HEK293 (cell line): ENCODE results near the gene KITLG.

Experiments used
- CTCF ChIA-PET: fragments of 350-600 bp; formaldehyde crosslinking; extraction: SDS; loops from one replicate; lab custom pipeline; 2021; ENCODE audit warnings: antibody characterized with exemption; lab: Yijun Ruan, JAX
- POLR2A ChIA-PET: fragments of 300-600 bp; formaldehyde crosslinking; extraction: SDS; loops from one replicate; lab custom pipeline; 2020; ENCODE audit warnings: antibody characterized with exemption, inconsistent platforms; lab: Yijun Ruan, JAX
- H3K27ac ChIP-seq: fragments of 200-500 bp; sonication (Bioruptor generic); 2 replicates; pipeline ENCODE4 v1.5.1; 2014; ENCODE audit warnings: low read depth, low read length, control low read depth, inconsistent platforms; ENCODE audit errors: extremely low read depth
- H3K36me3 ChIP-seq, 2 experiments: fragments of 200-500 bp in 1 of 2; sonication (Bioruptor generic) in 1 of 2; 1 replicate in 1 of 2; 2 replicates in 1 of 2; pipeline ENCODE4 v1.5.1; 2014 to 2017; ENCODE audit warnings: inconsistent platforms in 2 of 2, low read length in 2 of 2; ENCODE audit not compliant: control insufficient read depth in 2 of 2, insufficient read depth in 1 of 2
- H3K4me1 ChIP-seq: fragments of 200-500 bp; sonication (Bioruptor generic); 2 replicates; pipeline ENCODE4 v1.5.1; 2014; ENCODE audit warnings: mild to moderate bottlenecking, low read length, inconsistent platforms; ENCODE audit not compliant: control insufficient read depth, insufficient read depth
- H3K4me3 ChIP-seq: 2 replicates; pipeline ENCODE4 v1.5.1; 2011; ENCODE audit warnings: low read depth, mild to moderate bottlenecking, control low read depth, low read length, moderate library complexity
- H3K9me3 ChIP-seq: fragments of 200-500 bp; sonication (Bioruptor generic); 2 replicates; pipeline ENCODE4 v1.5.1; 2014; ENCODE audit warnings: low read depth, low read length, inconsistent platforms; ENCODE audit not compliant: control insufficient read depth, insufficient read depth
- BCL11B ChIP-seq: fragments of 450-650 bp; formaldehyde crosslinking; IDR thresholded peaks from 2 replicates; pipeline ENCODE4 v1.5.1; 2016; ENCODE audit warnings: low read depth, missing biosample characterization, missing genetic modification characterization
- FEZF1 ChIP-seq: fragments of 450-650 bp; formaldehyde crosslinking; IDR thresholded peaks from 2 replicates; pipeline ENCODE4 v1.5.1; 2016; ENCODE audit warnings: missing biosample characterization, missing genetic modification characterization
- GLI4 ChIP-seq: fragments of 450-650 bp; formaldehyde crosslinking; IDR thresholded peaks from 2 replicates; pipeline ENCODE4 v1.5.1; 2016; ENCODE audit warnings: missing biosample characterization, missing genetic modification characterization
- GLIS1 ChIP-seq: fragments of 450-650 bp; formaldehyde crosslinking; IDR thresholded peaks from 2 replicates; pipeline ENCODE4 v1.5.1; 2016; ENCODE audit warnings: missing biosample characterization, missing genetic modification characterization
- GLIS2 ChIP-seq: fragments of 450-650 bp; formaldehyde crosslinking; IDR thresholded peaks from 2 replicates; pipeline ENCODE4 v1.5.1; 2016; ENCODE audit warnings: missing biosample characterization, missing genetic modification characterization
- PRDM4 ChIP-seq: fragments of 450-650 bp; formaldehyde crosslinking; IDR thresholded peaks from 2 replicates; pipeline ENCODE4 v1.5.1; 2017; ENCODE audit warnings: missing biosample characterization, missing genetic modification characterization
- SCRT2 ChIP-seq: fragments of 450-650 bp; formaldehyde crosslinking; IDR thresholded peaks from 2 replicates; pipeline ENCODE4 v1.5.1; 2016; ENCODE audit warnings: missing biosample characterization, missing genetic modification characterization
- ZBTB1 ChIP-seq: fragments of 450-650 bp; formaldehyde crosslinking; IDR thresholded peaks from 2 replicates; pipeline ENCODE4 v1.5.1; 2016; ENCODE audit warnings: missing biosample characterization, missing genetic modification characterization
- ZBTB8A ChIP-seq: fragments of 450-650 bp; formaldehyde crosslinking; IDR thresholded peaks from 2 replicates; pipeline ENCODE4 v1.5.1; 2016; ENCODE audit warnings: missing biosample characterization, missing genetic modification characterization
- ZNF121 ChIP-seq: fragments of 450-650 bp; formaldehyde crosslinking; IDR thresholded peaks from 2 replicates; pipeline ENCODE4 v1.5.1; 2016; ENCODE audit warnings: missing biosample characterization, missing genetic modification characterization
- ZNF148 ChIP-seq: fragments of 450-650 bp; formaldehyde crosslinking; IDR thresholded peaks from 2 replicates; pipeline ENCODE4 v1.5.0; 2017; ENCODE audit warnings: missing biosample characterization, missing genetic modification characterization, borderline replicate concordance
- ZNF2 ChIP-seq: fragments of 450-650 bp; formaldehyde crosslinking; IDR thresholded peaks from 2 replicates; pipeline ENCODE4 v1.5.1; 2016; ENCODE audit warnings: missing biosample characterization, missing genetic modification characterization
- ZNF274 ChIP-seq, 2 experiments: fragments of 200-500 bp in 1 of 2; fragments of 450-650 bp in 1 of 2; sonication (Bioruptor generic) in 1 of 2; formaldehyde crosslinking in 1 of 2; IDR thresholded peaks; 2 replicates each; pipeline versions ENCODE4 v1.5.1 to v1.6.1; 2014 to 2016; ENCODE audit warnings: borderline replicate concordance in 1 of 2, inconsistent platforms in 1 of 2, low read length in 1 of 2, missing biosample characterization in 1 of 2, missing genetic modification characterization in 1 of 2
- ZNF324 ChIP-seq: fragments of 450-650 bp; formaldehyde crosslinking; IDR thresholded peaks from 2 replicates; pipeline ENCODE4 v1.5.1; 2016; ENCODE audit warnings: missing biosample characterization, missing genetic modification characterization
- ZNF404 ChIP-seq: fragments of 450-650 bp; formaldehyde crosslinking; IDR thresholded peaks from 2 replicates; pipeline ENCODE4 v1.5.1; 2017; ENCODE audit warnings: missing biosample characterization, missing genetic modification characterization
- ZNF548 ChIP-seq: fragments of 450-650 bp; formaldehyde crosslinking; IDR thresholded peaks from 2 replicates; pipeline ENCODE4 v1.5.1; 2016; ENCODE audit warnings: missing biosample characterization, missing genetic modification characterization
- ZNF621 ChIP-seq: fragments of 450-650 bp; formaldehyde crosslinking; IDR thresholded peaks from 2 replicates; pipeline ENCODE4 v1.5.1; 2017; ENCODE audit warnings: missing biosample characterization, missing genetic modification characterization
- ZNF623 ChIP-seq: fragments of 450-650 bp; formaldehyde crosslinking; IDR thresholded peaks from 2 replicates; pipeline ENCODE4 v1.5.1; 2016; ENCODE audit warnings: missing biosample characterization, missing genetic modification characterization
- ZNF626 ChIP-seq: fragments of 450-650 bp; sonication (Bioruptor Pico); formaldehyde crosslinking; IDR thresholded peaks from 2 replicates; pipeline ENCODE4 v1.5.1; 2018; ENCODE audit warnings: missing biosample characterization, missing genetic modification characterization, inconsistent platforms
- ZNF777 ChIP-seq: fragments of 450-650 bp; formaldehyde crosslinking; IDR thresholded peaks from 2 replicates; pipeline ENCODE4 v1.5.1; 2017; ENCODE audit warnings: missing biosample characterization, missing genetic modification characterization, borderline replicate concordance
- ZSCAN30 ChIP-seq: fragments of 450-650 bp; IDR thresholded peaks from 2 replicates; pipeline ENCODE4 v1.5.1; 2018; ENCODE audit warnings: missing biosample characterization, mild to moderate bottlenecking, missing genetic modification characterization, moderate library complexity
- TF ChIP-seq, protein P1 (sequence below): fragments of 450-650 bp; formaldehyde crosslinking; optimal IDR thresholded peaks from 2 replicates; pipeline ENCODE3; 2016; ENCODE audit warnings: missing biosample characterization, mild to moderate bottlenecking, missing genetic modification characterization

The KITLG gene

DNA sequence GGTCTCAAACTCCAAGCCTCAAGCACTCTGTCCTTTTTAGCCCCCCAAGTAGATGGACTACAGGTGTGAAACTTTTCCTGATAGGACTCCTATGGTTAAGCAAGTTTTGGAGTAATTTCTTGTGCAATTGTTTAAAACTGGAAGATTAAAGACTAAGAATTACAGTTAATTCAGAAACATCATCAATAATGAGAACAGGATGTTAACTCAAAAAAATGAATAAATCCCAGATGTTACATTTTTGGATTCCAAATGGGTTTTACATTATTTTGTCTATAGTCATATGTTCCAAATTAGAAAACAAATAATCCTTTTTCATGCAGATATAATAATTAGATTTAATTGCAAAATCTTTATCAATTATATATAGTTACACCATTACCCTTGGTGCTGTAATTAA lies 24.4 kb upstream of the KITLG start (continued):
- TF ChIP-seq ZNF621 (no peak), ZSCAN30 (tag by site-specific recombination) (no peak), ZNF148 (tag by site-specific recombination) (no peak)

- Histone ChIP-seq H3K4me3 (no peak overlapping the region), H3K27ac (no peak overlapping the region), H3K36me3 (no peaks in the 10 kb centered on the region), H3K4me1 (no peaks in the 10 kb centered on the region), H3K9me3 (no peaks in the 10 kb centered on the region)
- CTCF ChIA-PET, result no interaction called here
- no peak for TF ChIP-seq GLIS1 (tag by site-specific recombination)
- TF ChIP-seq FEZF1, result no peak
- TF ChIP-seq ZNF548 (tag by site-specific recombination), result no peak
- TF ChIP-seq ZNF623 (tag by site-specific recombination), result no peak
- no peak for TF ChIP-seq ZBTB8A
- no peak for TF ChIP-seq GLI4 (tag by site-specific recombination)
- no peak for TF ChIP-seq ZNF777 (tag by site-specific recombination)
- no peak for TF ChIP-seq SCRT2 (tag by site-specific recombination)
- TF ChIP-seq GLIS2 (tag by site-specific recombination), result no peak
- no peak for TF ChIP-seq ZNF2 (tag by site-specific recombination)
- TF ChIP-seq ZBTB1 (tag by site-specific recombination), result no peak
- TF ChIP-seq ZNF274 (IDR thresholded peaks at IDR 0.05; ENCODE audit: low read length), result no peak
- TF ChIP-seq ZNF274 (tag by site-specific recombination; IDR thresholded peaks at IDR 0.05; ENCODE audit: borderline replicate concordance), result no peak
- no peak for TF ChIP-seq BCL11B
- TF ChIP-seq ZNF404 (tag by site-specific recombination), result no peak
- POLR2A ChIA-PET, result no interaction called here
Measured at GRCh38 chr12:88600272-88600671, 20.0 kb upstream of the KITLG start.

DNA sequence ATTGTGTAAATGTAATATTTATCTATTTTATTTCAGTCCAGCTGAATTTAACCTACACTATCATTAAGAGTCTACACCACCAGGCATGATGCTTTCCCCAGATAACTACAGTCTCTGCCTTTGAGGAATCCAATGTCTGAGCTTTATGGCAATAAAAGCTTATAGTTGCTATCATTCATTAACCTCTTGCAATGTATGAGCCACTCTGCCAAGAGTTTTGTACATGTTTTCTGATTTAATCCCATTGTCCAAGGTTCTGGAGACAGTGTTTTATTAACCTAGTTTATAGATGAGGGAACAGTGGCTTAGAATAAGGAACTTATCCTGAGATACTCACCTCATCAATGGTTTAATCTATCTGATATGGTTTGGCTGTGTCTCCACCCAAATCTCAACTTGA lies 17.1 kb upstream of the KITLG start:
- H3K36me3 ChIP-seq, result no peaks in the 10 kb centered on the region
- H3K4me1 ChIP-seq, result no peaks in the 10 kb centered on the region
- no peaks in the 10 kb centered on the region for H3K9me3 ChIP-seq
- CTCF ChIA-PET, result interaction anchor here (0.6 kb wide), 1 partner anchor 360 kb away, joined by 3 read pairs; no protein-coding TSS in a partner anchor
- POLR2A ChIA-PET, result no interaction called here
- H3K27ac ChIP-seq, result no peak overlapping the region
- no peak for TF ChIP-seq ZNF121 (tag by site-specific recombination)
- TF ChIP-seq ZNF626 (tag by site-specific recombination), result no peak
- TF ChIP-seq, protein P1, sequence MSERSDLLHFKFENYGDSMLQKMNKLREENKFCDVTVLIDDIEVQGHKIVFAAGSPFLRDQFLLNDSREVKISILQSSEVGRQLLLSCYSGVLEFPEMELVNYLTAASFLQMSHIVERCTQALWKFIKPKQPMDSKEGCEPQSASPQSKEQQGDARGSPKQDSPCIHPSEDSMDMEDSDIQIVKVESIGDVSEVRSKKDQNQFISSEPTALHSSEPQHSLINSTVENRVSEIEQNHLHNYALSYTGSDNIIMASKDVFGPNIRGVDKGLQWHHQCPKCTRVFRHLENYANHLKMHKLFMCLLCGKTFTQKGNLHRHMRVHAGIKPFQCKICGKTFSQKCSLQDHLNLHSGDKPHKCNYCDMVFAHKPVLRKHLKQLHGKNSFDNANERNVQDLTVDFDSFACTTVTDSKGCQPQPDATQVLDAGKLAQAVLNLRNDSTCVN (tag by site-specific recombination), result no peak
- TF ChIP-seq ZNF324 (tag by site-specific recombination), result no peak
- no peak for TF ChIP-seq PRDM4 (tag by site-specific recombination)
- no peak overlapping the region for H3K4me3 ChIP-seq
